Astrocyte (in vitro differentiated cells and primary cell): ENCODE measurements around the gene SLC25A27.

Experiments
- CTCF ChIP-seq: IDR thresholded peaks from 2 replicates; pipeline ENCODE4 v1.5.1; 2011; ENCODE audit warnings: low read depth, mild to moderate bottlenecking, inconsistent platforms, low read length, moderate library complexity; ENCODE audit not compliant: insufficient read depth
- EZH2 ChIP-seq: IDR thresholded peaks from 2 replicates; pipeline ENCODE4 v1.6.1; 2012; ENCODE audit warnings: mild to moderate bottlenecking, low read length, inconsistent platforms; ENCODE audit not compliant: insufficient read depth

DNA sequence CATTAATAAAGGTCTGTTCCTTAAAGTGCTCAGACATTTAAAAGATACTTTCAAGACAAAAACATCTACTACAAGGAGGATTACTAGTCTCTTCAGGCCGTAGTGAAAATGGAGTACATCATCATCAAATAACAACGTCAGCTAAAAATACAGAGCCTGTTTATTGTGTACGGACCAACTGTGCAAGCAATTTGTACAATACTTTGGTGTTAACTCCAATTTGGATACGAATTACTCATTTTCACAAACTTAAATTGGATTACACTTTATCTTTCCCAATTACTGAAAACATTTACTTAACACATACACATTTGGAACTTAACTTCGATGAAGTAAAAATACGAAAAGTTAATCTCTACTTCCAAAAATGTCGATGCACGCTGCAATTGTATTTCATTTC lies 959 bp upstream of the SLC25A27 start:
- TF ChIP-seq CTCF (no peak), EZH2 (no peak)
